Hepatic stellate cell (primary cell): ENCODE data around the gene SCAF11.

Experiments
- DNase-seq: peaks from one replicate; pipeline ENCODE4 v3.0.0; 2011; ENCODE audit warnings: low spot score

SCAF11 gene

GRCh38 chr12:45981075-45981837 lies 9.1 kb downstream of the SCAF11 start:
- DNase-seq: no peak

- DNase-seq: no peak
These were observed 9.8 kb downstream of the SCAF11 start for GRCh38 chr12:45980540-45980939.

- DNase-seq: no peak
These were observed 12.3 kb downstream of the SCAF11 start for GRCh38 chr12:45978108-45978507.

GRCh38 chr12:45977620-45978019 lies 12.8 kb downstream of the SCAF11 start:
- DNase-seq: no peak

- no peak for DNase-seq
These were observed 14.9 kb downstream of the SCAF11 start for GRCh38 chr12:45975506-45975905.

GRCh38 chr12:45974883-45975282 lies 15.5 kb downstream of the SCAF11 start:
- DNase-seq: no peak

GRCh38 chr12:45974171-45974719 lies 16.1 kb downstream of the SCAF11 start:
- DNase-seq: no peak

GRCh38 chr12:45973526-45973925 lies 16.8 kb downstream of the SCAF11 start:
- DNase-seq: no peak

GRCh38 chr12:45970391-45970790 lies 20.0 kb downstream of the SCAF11 start:
- DNase-seq: no peak

GRCh38 chr12:45969084-45969483 lies 21.3 kb downstream of the SCAF11 start:
- no peak for DNase-seq

GRCh38 chr12:45966486-45966885 lies 23.9 kb downstream of the SCAF11 start:
- DNase-seq: peak; percentile 69

GRCh38 chr12:45962553-45963325 lies 27.6 kb downstream of the SCAF11 start:
- DNase-seq: no peak

GRCh38 chr12:45959728-45960127 lies 30.6 kb downstream of the SCAF11 start:
- DNase-seq: no peak

- DNase-seq: no peak
These were observed 31.3 kb downstream of the SCAF11 start for GRCh38 chr12:45959025-45959424.

- no peak for DNase-seq
These were observed 41.8 kb downstream of the SCAF11 start for GRCh38 chr12:45948546-45948945.

- DNase-seq: no peak
These were observed 43.9 kb downstream of the SCAF11 start for GRCh38 chr12:45946435-45946834.

GRCh38 chr12:45944771-45945170 lies 45.6 kb downstream of the SCAF11 start:
- DNase-seq: no peak

GRCh38 chr12:45939759-45940158 lies 50.6 kb downstream of the SCAF11 start:
- DNase-seq: no peak

- no peak for DNase-seq
These were observed 51.8 kb downstream of the SCAF11 start for GRCh38 chr12:45938566-45938965.

GRCh38 chr12:45934956-45935355 lies 55.4 kb downstream of the SCAF11 start:
- no peak for DNase-seq

GRCh38 chr12:45933504-45933903 lies 56.9 kb downstream of the SCAF11 start:
- no peak for DNase-seq

GRCh38 chr12:45930369-45930768 lies 60.0 kb downstream of the SCAF11 start:
- no peak for DNase-seq

GRCh38 chr12:45928309-45928708 lies 62.1 kb downstream of the SCAF11 start:
- no peak for DNase-seq
